ENCODE measurements around the gene DHODH.
"Not testable (repeated sequence)": the region's sequence is repeated elsewhere in the genome, so short reads cannot be mapped to it uniquely, and the experiment has no call there.

The DHODH gene

DNA sequence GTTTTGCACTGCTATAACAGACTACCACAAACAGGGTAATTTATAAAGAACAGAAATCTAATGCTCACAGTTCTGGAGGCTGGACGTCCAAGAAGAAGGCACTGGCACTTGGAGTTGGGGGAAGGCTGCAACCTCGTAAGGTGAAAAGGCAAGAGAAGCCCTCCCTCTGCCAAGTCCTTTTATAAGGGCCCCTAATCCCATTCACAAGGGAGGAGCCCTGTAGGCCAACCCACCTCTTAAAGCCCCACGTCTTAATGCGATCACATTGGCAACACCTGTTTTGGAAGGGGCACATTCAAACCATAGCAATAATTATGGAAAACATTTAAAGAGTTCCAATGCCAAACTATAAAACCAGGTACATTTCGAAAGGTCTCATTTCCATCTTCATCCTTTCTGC lies 13.5 kb upstream of the DHODH start:
- TF ChIP-seq, protein P1, sequence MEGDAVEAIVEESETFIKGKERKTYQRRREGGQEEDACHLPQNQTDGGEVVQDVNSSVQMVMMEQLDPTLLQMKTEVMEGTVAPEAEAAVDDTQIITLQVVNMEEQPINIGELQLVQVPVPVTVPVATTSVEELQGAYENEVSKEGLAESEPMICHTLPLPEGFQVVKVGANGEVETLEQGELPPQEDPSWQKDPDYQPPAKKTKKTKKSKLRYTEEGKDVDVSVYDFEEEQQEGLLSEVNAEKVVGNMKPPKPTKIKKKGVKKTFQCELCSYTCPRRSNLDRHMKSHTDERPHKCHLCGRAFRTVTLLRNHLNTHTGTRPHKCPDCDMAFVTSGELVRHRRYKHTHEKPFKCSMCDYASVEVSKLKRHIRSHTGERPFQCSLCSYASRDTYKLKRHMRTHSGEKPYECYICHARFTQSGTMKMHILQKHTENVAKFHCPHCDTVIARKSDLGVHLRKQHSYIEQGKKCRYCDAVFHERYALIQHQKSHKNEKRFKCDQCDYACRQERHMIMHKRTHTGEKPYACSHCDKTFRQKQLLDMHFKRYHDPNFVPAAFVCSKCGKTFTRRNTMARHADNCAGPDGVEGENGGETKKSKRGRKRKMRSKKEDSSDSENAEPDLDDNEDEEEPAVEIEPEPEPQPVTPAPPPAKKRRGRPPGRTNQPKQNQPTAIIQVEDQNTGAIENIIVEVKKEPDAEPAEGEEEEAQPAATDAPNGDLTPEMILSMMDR (IDR thresholded peaks at IDR 0.05; ENCODE audit: low read depth, low read length) = no peak
- no peak overlapping the region for H3K4me3 ChIP-seq (ENCODE audit: low read depth, low read length)
- in situ Hi-C loops (cut with HindIII; ENCODE audit: low sequenced_read_pairs) = no loop called here
- no peak for DNase-seq (ENCODE audit: low read depth, low spot score)

DNA sequence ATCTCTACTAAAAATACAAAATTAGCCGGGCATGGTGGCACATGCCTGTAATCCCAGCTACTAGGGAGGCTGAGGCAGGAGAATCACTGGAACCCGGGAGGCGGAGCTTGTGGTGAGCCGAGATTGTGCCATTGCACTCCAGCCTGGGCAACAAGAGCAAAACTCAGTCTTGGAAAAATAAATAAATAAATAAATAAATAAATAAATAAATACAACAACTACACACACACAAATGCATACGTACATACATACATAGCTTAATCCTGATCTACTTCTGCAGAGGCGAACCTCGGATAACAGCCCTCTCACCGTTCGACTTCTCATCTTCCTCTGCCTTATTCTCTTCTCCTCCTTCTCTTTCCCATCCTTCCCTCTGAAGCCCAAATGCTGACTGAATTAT lies 11.0 kb upstream of the DHODH start:
- DNase-seq (ENCODE audit: low read depth, low spot score); in situ Hi-C loops (cut with HindIII; ENCODE audit: low sequenced_read_pairs); H3K4me3 ChIP-seq (ENCODE audit: low read depth, low read length): not testable (repeated sequence)

DNA sequence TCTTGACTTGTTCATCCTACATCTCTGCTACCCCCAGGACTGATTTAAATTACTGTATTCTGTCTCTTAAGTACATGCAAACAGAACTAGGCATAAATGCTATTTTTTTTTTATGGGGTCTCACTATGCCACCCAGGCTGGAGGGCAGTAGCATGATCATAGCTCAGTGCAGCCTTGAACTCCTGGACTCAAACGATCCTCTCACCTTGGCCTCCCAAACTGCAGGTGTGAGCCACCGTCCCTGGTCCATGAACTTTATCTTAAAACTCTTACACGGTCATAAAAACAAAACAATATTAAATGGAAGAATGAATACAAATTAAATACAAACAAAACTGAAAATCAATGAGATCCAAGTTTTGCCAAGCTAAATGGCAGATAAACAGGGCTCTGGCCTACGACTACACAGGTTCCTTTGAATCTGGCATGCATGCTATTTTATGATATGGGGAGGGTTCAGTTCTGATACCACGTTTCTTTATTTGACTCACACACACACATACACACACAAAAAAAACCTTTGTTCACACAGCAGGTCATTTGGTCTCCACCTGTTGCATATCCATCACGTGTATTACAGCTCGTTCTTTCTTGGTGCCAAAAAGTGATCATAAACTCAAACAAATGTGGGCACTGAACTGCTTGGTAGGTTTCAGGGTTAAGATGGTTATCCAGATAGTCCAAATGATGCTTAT lies 7.2 kb upstream of the DHODH start:
- H3K4me3 ChIP-seq (ENCODE audit: low read depth, low read length) = no peak overlapping the region
- TF ChIP-seq, protein P1 (IDR thresholded peaks at IDR 0.05; ENCODE audit: low read depth, low read length) = no peak
- no peak for DNase-seq (ENCODE audit: low read depth, low spot score)
- in situ Hi-C loops (cut with HindIII; ENCODE audit: low sequenced_read_pairs) = no loop called here

DNA sequence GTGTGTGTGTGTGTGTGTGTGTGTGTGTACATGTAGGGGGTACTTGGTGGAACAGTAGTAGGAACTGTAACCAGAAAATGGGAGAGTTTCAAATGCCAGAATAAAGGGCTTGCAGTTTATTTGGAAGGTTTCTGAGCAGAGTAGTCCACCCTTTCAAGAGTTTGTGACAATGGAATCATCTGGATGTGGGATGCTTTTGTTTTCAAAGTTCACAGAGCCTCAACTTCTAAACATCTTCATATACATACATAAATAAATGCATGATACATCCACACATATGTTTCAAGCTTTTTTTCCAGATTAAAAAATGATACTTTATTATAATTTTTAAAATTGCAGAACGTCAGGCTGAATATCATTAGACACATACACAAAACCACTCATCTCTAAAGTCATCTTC lies 5.9 kb upstream of the DHODH start:
- no peak overlapping the region for H3K4me3 ChIP-seq (ENCODE audit: low read depth, low read length)
- no peak for DNase-seq (ENCODE audit: low read depth, low spot score)
- TF ChIP-seq, protein P1 (IDR thresholded peaks at IDR 0.05; ENCODE audit: low read depth, low read length) = no peak
- in situ Hi-C loops (cut with HindIII; ENCODE audit: low sequenced_read_pairs) = no loop called here

DNA sequence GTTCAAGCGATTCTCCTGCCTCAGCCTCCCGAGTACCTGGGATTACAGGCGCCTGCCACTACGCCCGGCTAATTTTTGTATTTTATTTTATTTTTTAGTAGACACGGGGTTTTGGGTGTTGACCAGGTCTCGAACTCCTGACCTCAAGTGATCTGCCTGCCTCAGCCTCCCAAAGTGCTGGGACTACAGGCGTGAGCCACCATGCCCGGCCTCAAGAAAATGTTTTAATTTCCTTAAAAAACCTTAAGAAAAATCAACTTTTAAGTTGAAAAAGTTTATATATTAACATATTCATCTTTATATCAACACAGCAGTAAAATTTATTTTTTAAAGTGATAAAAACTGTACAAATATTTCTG lies 500 bp upstream of the DHODH start:
- DNase-seq (ENCODE audit: low read depth, low spot score); in situ Hi-C loops (cut with HindIII; ENCODE audit: low sequenced_read_pairs): not testable (repeated sequence)
- H3K4me3 ChIP-seq (ENCODE audit: low read depth, low read length) = peak overlapping the region; percentile 6

DNA sequence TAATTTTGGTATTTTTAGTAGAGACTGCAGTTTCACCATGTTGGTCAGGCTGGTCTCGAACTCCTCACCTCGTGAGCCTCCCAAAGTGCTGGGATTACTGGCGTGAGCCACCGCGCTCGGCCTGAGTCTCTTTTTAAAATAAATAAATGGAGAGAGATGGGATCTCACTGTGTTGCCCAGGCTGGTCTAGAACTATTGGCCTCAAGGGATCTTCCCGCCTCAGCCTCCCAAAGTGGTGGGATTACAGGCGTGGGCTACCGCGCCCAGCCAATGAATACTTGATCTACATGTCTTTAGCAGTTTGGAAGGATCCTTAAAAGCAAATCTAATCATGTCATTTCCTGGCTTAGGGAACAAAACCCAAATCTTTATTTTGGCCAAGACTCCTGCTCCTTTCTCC lies 1.2 kb downstream of the DHODH start:
- TF ChIP-seq, protein P1 (IDR thresholded peaks at IDR 0.05; ENCODE audit: low read depth, low read length) = no peak
- H3K4me3 ChIP-seq (ENCODE audit: low read depth, low read length) = no peak overlapping the region
- no peak for DNase-seq (ENCODE audit: low read depth, low spot score)
- in situ Hi-C loops (cut with HindIII; ENCODE audit: low sequenced_read_pairs) = no loop called here

DNA sequence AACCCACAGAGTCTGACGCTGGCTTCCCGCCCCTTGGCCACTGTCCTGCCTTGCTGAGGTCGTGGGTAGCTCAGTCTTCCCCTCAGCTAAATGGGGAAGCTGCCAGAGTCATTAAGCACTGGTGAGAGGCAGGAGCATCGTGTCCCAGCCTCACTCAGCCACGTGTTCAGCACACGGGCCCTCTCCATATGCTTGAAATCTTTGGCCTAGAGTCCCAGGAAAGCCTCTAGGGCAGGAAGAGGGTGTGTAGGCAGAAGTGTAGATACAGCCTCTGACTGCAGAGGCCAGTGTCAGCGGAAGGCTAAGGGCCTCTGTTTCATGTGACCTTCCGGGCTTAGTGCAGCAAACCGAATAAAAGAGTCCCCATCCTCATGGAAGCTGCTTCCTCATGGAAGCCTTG lies 4.1 kb downstream of the DHODH start:
- H3K4me3 ChIP-seq (ENCODE audit: low read depth, low read length) = no peak overlapping the region
- no peak for DNase-seq (ENCODE audit: low read depth, low spot score)
- in situ Hi-C loops (cut with HindIII; ENCODE audit: low sequenced_read_pairs) = no loop called here
- TF ChIP-seq, protein P1 (IDR thresholded peaks at IDR 0.05; ENCODE audit: low read depth, low read length) = no peak

DNA sequence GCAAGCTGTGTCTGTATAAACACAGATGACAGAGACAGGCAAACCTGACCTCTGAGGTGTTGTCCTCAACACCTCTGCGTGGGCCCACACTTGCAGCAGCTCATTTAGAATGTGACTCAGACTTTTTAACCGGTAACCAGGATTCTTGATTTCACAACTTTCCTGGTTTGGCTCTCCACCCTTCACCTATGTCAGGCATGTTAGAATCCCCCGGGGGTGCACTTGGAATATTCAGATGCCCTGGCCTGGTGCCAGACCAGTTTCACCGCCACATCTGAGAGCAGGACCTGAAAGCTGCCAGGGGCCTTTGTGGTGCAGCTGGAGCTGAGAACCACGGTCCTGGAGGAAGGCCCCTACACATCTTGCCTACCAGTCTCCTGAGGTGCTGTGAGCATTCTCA lies 4.8 kb downstream of the DHODH start:
- in situ Hi-C loops (cut with HindIII; ENCODE audit: low sequenced_read_pairs) = no loop called here
- TF ChIP-seq, protein P1 (IDR thresholded peaks at IDR 0.05; ENCODE audit: low read depth, low read length) = no peak
- peak; percentile 11 for DNase-seq (ENCODE audit: low read depth, low spot score)
- no peak overlapping the region for H3K4me3 ChIP-seq (ENCODE audit: low read depth, low read length)
